HK-2 (cell line): Measurements from ENCODE around the gene RABGAP1.
"Not testable (repeated sequence)": the region's sequence is repeated elsewhere in the genome, so short reads cannot be mapped to it uniquely, and the experiment has no call there.

Source experiments
- DNase-seq: peaks from one replicate; pipeline ENCODE4 v3.0.0-alpha.2; 2018; ENCODE audit not compliant: unreplicated experiment

The RABGAP1 gene

GRCh38 chr9:122940749-122941581, at the start of gene RABGAP1:
RABGAP1 (plus strand) TSS chr9:122941020; CDS start chr9:122957060, 16,040 bp downstream.
- DNase-seq, result peak; percentile 98

- DNase-seq, result no peak
Measured at GRCh38 chr9:122897969-122898368, 42.9 kb upstream of the RABGAP1 start.

GRCh38 chr9:122900791-122901190, 40.0 kb upstream of the RABGAP1 start:
- DNase-seq, result no peak

GRCh38 chr9:122904466-122904822, 36.4 kb upstream of the RABGAP1 start:
- DNase-seq, result peak; percentile 64

GRCh38 chr9:122904823-122905710, 35.8 kb upstream of the RABGAP1 start, which contains the start of gene RC3H2:
RC3H2 (minus strand) TSS chr9:122905359; CDS start chr9:122897509, 7,850 bp downstream.
- DNase-seq, result peak; percentile 99

- DNase-seq, result not testable (repeated sequence)
Measured at GRCh38 chr9:122906122-122906521, 34.7 kb upstream of the RABGAP1 start.

- no peak for DNase-seq
Measured at GRCh38 chr9:122912671-122912963, 28.2 kb upstream of the RABGAP1 start.

GRCh38 chr9:122912964-122913673, 27.7 kb upstream of the RABGAP1 start, which contains the start of gene ZBTB6:
ZBTB6 (minus strand) TSS chr9:122913323; CDS start chr9:122912072, 1,251 bp downstream.
- peak; percentile 80 for DNase-seq

GRCh38 chr9:122918310-122918709, 22.5 kb upstream of the RABGAP1 start:
- no peak for DNase-seq

GRCh38 chr9:122922713-122923112, 18.1 kb upstream of the RABGAP1 start:
- DNase-seq, result no peak

- no peak for DNase-seq
Measured at GRCh38 chr9:122923947-122924346, 16.9 kb upstream of the RABGAP1 start.

GRCh38 chr9:122929796-122930354, 10.9 kb upstream of the RABGAP1 start:
- DNase-seq, result no peak

GRCh38 chr9:122930541-122931225, 10.1 kb upstream of the RABGAP1 start:
- no peak for DNase-seq

GRCh38 chr9:122931226-122932121, 9.3 kb upstream of the RABGAP1 start, which contains the start of gene ZBTB26:
ZBTB26 (minus strand) TSS chr9:122931512; CDS start chr9:122919934, 11,578 bp downstream.
- peak; percentile 93 for DNase-seq

- DNase-seq, result no peak
Measured at GRCh38 chr9:122936464-122936863, 4.4 kb upstream of the RABGAP1 start.

GRCh38 chr9:122936883-122937282, 3.9 kb upstream of the RABGAP1 start:
- no peak for DNase-seq

GRCh38 chr9:122939601-122940000, 1.2 kb upstream of the RABGAP1 start:
- DNase-seq, result no peak

- DNase-seq, result no peak
Measured at GRCh38 chr9:122940454-122940748, 419 bp upstream of the RABGAP1 start.

- peak; percentile 16 for DNase-seq
Measured at GRCh38 chr9:122941582-122942234, 888 bp downstream of the RABGAP1 start.
